Measurements from ENCODE around the gene PIH1D2.

GRCh38 chr11:112024773-112025678 lies 48.8 kb downstream of the PIH1D2 start, which contains the start of gene DLAT:
- no peak for TF ChIP-seq CTCF (IDR thresholded peaks at IDR 0.05)
- peak in 1 of 4 donors; percentile 15 for TF ChIP-seq POLR2A (IDR thresholded peaks at IDR 0.05)

Data from stomach (tissue), 4 donors.